HEK293 (cell line): ENCODE data around the gene SRSF9.

ENCODE experiments used
- GFI1B ChIP-seq: fragments of 450-650 bp; formaldehyde crosslinking; IDR thresholded peaks from 2 replicates; pipeline ENCODE4 v1.5.1; 2016; ENCODE audit warnings: missing biosample characterization, missing genetic modification characterization
- GLI2 ChIP-seq: fragments of 450-650 bp; formaldehyde crosslinking; IDR thresholded peaks from 2 replicates; pipeline ENCODE4; 2017; ENCODE audit warnings: missing biosample characterization, missing genetic modification characterization, low read depth, borderline replicate concordance
- HIC1 ChIP-seq: fragments of 450-650 bp; formaldehyde crosslinking; IDR thresholded peaks from 2 replicates; pipeline ENCODE4 v1.5.1; 2016; ENCODE audit warnings: missing biosample characterization, missing genetic modification characterization
- HOXA7 ChIP-seq: sonication (generic); formaldehyde crosslinking; IDR thresholded peaks from 2 replicates; pipeline ENCODE4 v1.8.1; 2022; ENCODE audit warnings: missing genetic modification reagents, borderline replicate concordance
- MZF1 ChIP-seq: fragments of 450-650 bp; formaldehyde crosslinking; IDR thresholded peaks from 2 replicates; pipeline ENCODE4 v1.5.1; 2017; ENCODE audit warnings: missing biosample characterization, missing genetic modification characterization, borderline replicate concordance
- PRDM1 ChIP-seq: fragments of 450-650 bp; formaldehyde crosslinking; IDR thresholded peaks from 2 replicates; pipeline ENCODE4; 2016; ENCODE audit warnings: missing biosample characterization, missing genetic modification characterization
- SCRT2 ChIP-seq: fragments of 450-650 bp; formaldehyde crosslinking; IDR thresholded peaks from 2 replicates; pipeline ENCODE4 v1.5.1; 2016; ENCODE audit warnings: missing biosample characterization, missing genetic modification characterization
- SP7 ChIP-seq: fragments of 450-650 bp; formaldehyde crosslinking; IDR thresholded peaks from 2 replicates; pipeline ENCODE4 v1.5.1; 2016; ENCODE audit warnings: missing biosample characterization, missing genetic modification characterization
- ZBTB17 ChIP-seq: fragments of 450-650 bp; formaldehyde crosslinking; IDR thresholded peaks from 2 replicates; pipeline ENCODE4 v1.5.1; 2016; ENCODE audit warnings: missing biosample characterization, missing genetic modification characterization
- ZBTB44 ChIP-seq: fragments of 450-650 bp; IDR thresholded peaks from 2 replicates; pipeline ENCODE4 v1.5.1; 2018; ENCODE audit warnings: missing biosample characterization, mild to moderate bottlenecking, missing genetic modification characterization
- ZBTB7A ChIP-seq: fragments of 450-650 bp; formaldehyde crosslinking; IDR thresholded peaks from 2 replicates; pipeline ENCODE4 v1.5.1; 2016; ENCODE audit warnings: low read depth, missing biosample characterization, missing genetic modification characterization
- ZBTB8A ChIP-seq: fragments of 450-650 bp; formaldehyde crosslinking; IDR thresholded peaks from 2 replicates; pipeline ENCODE4 v1.5.1; 2016; ENCODE audit warnings: missing biosample characterization, missing genetic modification characterization
- ZEB2 ChIP-seq: fragments of 450-650 bp; formaldehyde crosslinking; IDR thresholded peaks from 2 replicates; pipeline ENCODE4 v1.5.1; 2016; ENCODE audit warnings: missing biosample characterization, missing genetic modification characterization
- ZNF10 ChIP-seq: fragments of 450-650 bp; formaldehyde crosslinking; IDR thresholded peaks from 2 replicates; pipeline ENCODE4 v1.5.1; 2017; ENCODE audit warnings: missing biosample characterization, missing genetic modification characterization
- ZNF133 ChIP-seq: fragments of 450-650 bp; formaldehyde crosslinking; IDR thresholded peaks from 2 replicates; pipeline ENCODE4 v1.5.1; 2016; ENCODE audit warnings: missing biosample characterization, missing genetic modification characterization
- ZNF175 ChIP-seq: fragments of 450-650 bp; formaldehyde crosslinking; IDR thresholded peaks from 2 replicates; pipeline ENCODE4 v1.5.1; 2016; ENCODE audit warnings: missing biosample characterization, missing genetic modification characterization
- ZNF221 ChIP-seq: fragments of 450-650 bp; formaldehyde crosslinking; IDR thresholded peaks from 2 replicates; pipeline ENCODE4 v1.5.1; 2017; ENCODE audit warnings: missing biosample characterization, missing genetic modification characterization, borderline replicate concordance
- ZNF280D ChIP-seq: fragments of 450-650 bp; formaldehyde crosslinking; IDR thresholded peaks from 2 replicates; pipeline ENCODE4 v1.5.1; 2016; ENCODE audit warnings: missing biosample characterization, missing genetic modification characterization
- ZNF311 ChIP-seq: fragments of 450-650 bp; formaldehyde crosslinking; IDR thresholded peaks from 2 replicates; pipeline ENCODE4 v1.5.1; 2017; ENCODE audit warnings: missing biosample characterization, missing genetic modification characterization, borderline replicate concordance
- ZNF335 ChIP-seq: fragments of 450-650 bp; formaldehyde crosslinking; conservative IDR thresholded peaks from 2 replicates; pipeline ENCODE4 v1.5.1; 2016; ENCODE audit warnings: missing biosample characterization, missing genetic modification characterization
- ZNF362 ChIP-seq: fragments of 450-650 bp; formaldehyde crosslinking; IDR thresholded peaks from 2 replicates; pipeline ENCODE4 v1.5.1; 2016; ENCODE audit warnings: missing biosample characterization, missing genetic modification characterization
- ZNF366 ChIP-seq: fragments of 450-650 bp; formaldehyde crosslinking; conservative IDR thresholded peaks from 2 replicates; pipeline ENCODE4 v1.5.1; 2016; ENCODE audit warnings: missing biosample characterization, missing genetic modification characterization
- ZNF473 ChIP-seq: fragments of 450-650 bp; formaldehyde crosslinking; IDR thresholded peaks from 2 replicates; pipeline ENCODE4 v1.5.1; 2017; ENCODE audit warnings: missing biosample characterization, missing genetic modification characterization
- ZNF48 ChIP-seq: fragments of 450-650 bp; formaldehyde crosslinking; IDR thresholded peaks from 2 replicates; pipeline ENCODE4 v1.5.1; 2016; ENCODE audit warnings: missing biosample characterization, missing genetic modification characterization
- ZNF544 ChIP-seq: fragments of 450-650 bp; formaldehyde crosslinking; IDR thresholded peaks from 2 replicates; pipeline ENCODE4 v1.5.0; 2017; ENCODE audit warnings: missing biosample characterization, missing genetic modification characterization
- ZNF561 ChIP-seq: fragments of 450-650 bp; IDR thresholded peaks from 2 replicates; pipeline ENCODE4 v1.5.1; 2018; ENCODE audit warnings: missing biosample characterization, missing genetic modification characterization, borderline replicate concordance
- ZNF580 ChIP-seq: fragments of 450-650 bp; formaldehyde crosslinking; IDR thresholded peaks from 2 replicates; pipeline ENCODE4 v1.5.1; 2016; ENCODE audit warnings: missing biosample characterization, missing genetic modification characterization
- ZNF596 ChIP-seq: fragments of 450-650 bp; IDR thresholded peaks from 2 replicates; pipeline ENCODE4 v1.5.0; 2018; ENCODE audit warnings: missing biosample characterization, mild to moderate bottlenecking, missing genetic modification characterization, moderate library complexity
- ZNF747 ChIP-seq: fragments of 450-650 bp; formaldehyde crosslinking; IDR thresholded peaks from 2 replicates; pipeline ENCODE4 v1.5.1; 2016; ENCODE audit warnings: missing biosample characterization, missing genetic modification characterization
- ZNF76 ChIP-seq: fragments of 450-650 bp; formaldehyde crosslinking; IDR thresholded peaks from 2 replicates; pipeline ENCODE4; 2016; ENCODE audit warnings: low read depth, missing biosample characterization, missing genetic modification characterization, borderline replicate concordance
- ZNF768 ChIP-seq: fragments of 450-650 bp; formaldehyde crosslinking; IDR thresholded peaks from 2 replicates; pipeline ENCODE4 v1.5.1; 2018; ENCODE audit warnings: missing biosample characterization, mild to moderate bottlenecking, missing genetic modification characterization
- ZNF837 ChIP-seq: fragments of 450-650 bp; formaldehyde crosslinking; IDR thresholded peaks from 2 replicates; pipeline ENCODE4 v1.5.1; 2016; ENCODE audit warnings: missing biosample characterization, missing genetic modification characterization
- ZSCAN18 ChIP-seq: fragments of 450-650 bp; formaldehyde crosslinking; IDR thresholded peaks from 2 replicates; pipeline ENCODE4 v1.5.1; 2016; ENCODE audit warnings: missing biosample characterization, missing genetic modification characterization

The SRSF9 gene

GRCh38 chr12:120474616-120474960 is 5.0 kb upstream of the SRSF9 start (continued):
- TF ChIP-seq ZNF280D (tag by site-specific recombination) (no peak), ZNF596 (tag by site-specific recombination) (no peak), GLI2 (tag by site-specific recombination) (no peak), ZNF768 (tag by site-specific recombination) (no peak), ZNF473 (tag by site-specific recombination) (no peak), SP7 (tag by site-specific recombination) (0 out of 2 replicates have a peak, but pooled peaks have one; percentile 40), ZNF335 (peak; percentile 66; the same call in 1 of the 2 replicates), ZNF544 (tag by site-specific recombination) (no peak), ZSCAN18 (tag by site-specific recombination) (no peak), ZNF837 (tag by site-specific recombination) (no peak), ZNF561 (tag by site-specific recombination) (no peak), HIC1 (no peak), GFI1B (tag by site-specific recombination) (no peak), ZBTB7A (tag by site-specific recombination) (no peak), ZNF133 (tag by site-specific recombination) (no peak), ZEB2 (no peak; the same call in 1 of the 2 replicates), MZF1 (tag by site-specific recombination) (no peak), ZNF221 (no peak), PRDM1 (tag by site-specific recombination) (peak; percentile 87), ZBTB8A (no peak), ZNF10 (tag by site-specific recombination) (no peak), ZNF175 (no peak), ZBTB17 (tag by site-specific recombination) (peak; percentile 94), ZNF76 (no peak), SCRT2 (no peak), ZNF311 (tag by site-specific recombination) (no peak), ZNF366 (0 out of 2 replicates have a peak, but pooled peaks have one; percentile 18), ZBTB44 (no peak), ZNF580 (no peak), ZNF48 (tag by site-specific recombination) (no peak), HOXA7 (CRISPR knock-in tag) (no peak), ZNF362 (0 out of 2 replicates have a peak, but pooled peaks have one; percentile 8), ZNF747 (tag by site-specific recombination) (no peak)
